ENCODE data around the gene HAPLN3. TPM values are rescaled to one million over a fixed set of nuclear protein-coding genes. Genes with fewer than 3 reads are reported as not detected.

HAPLN3 gene
- total and polyA plus RNA-seq, 4 donors, result 0.21 to 0.51 (median 0.34) TPM

- Histone ChIP-seq H3K27me3 (ENCODE audit: control insufficient read depth in 4 of 4, insufficient read depth in 4 of 4, low read length in 3 of 4) (no peaks in the 10 kb centered on the region), H3K4me3 (ENCODE audit: low read depth in 1 of 3, low read length in 3 of 3) (no peak overlapping the region), H3K27ac (ENCODE audit: low read depth in 1 of 2, low read length in 2 of 2) (no peak overlapping the region), H3K9ac (ENCODE audit: low read depth in 1 of 2, low read length in 2 of 2) (no peak overlapping the region), H3K4me1 (ENCODE audit: control insufficient read depth in 4 of 4, insufficient read depth in 4 of 4, low read length in 3 of 4) (peaks cover 3 to 16% (median 6%) of the 10 kb centered on the region in 4 donors), H3K9me3 (ENCODE audit: control insufficient read depth in 4 of 4, low read length in 3 of 4) (no peaks in the 10 kb centered on the region), H3K36me3 (ENCODE audit: control insufficient read depth in 4 of 4, insufficient read depth in 3 of 4, low read depth in 1 of 4, low read length in 3 of 4) (no peaks in the 10 kb centered on the region)
- TF ChIP-seq TAF1 (conservative IDR thresholded peaks at IDR 0.05), result no peak
- no peak for TF ChIP-seq FOXA1 (IDR thresholded peaks at IDR 0.05)
- TF ChIP-seq GABPA (IDR thresholded peaks at IDR 0.05 in 1 of 2, conservative IDR thresholded peaks at IDR 0.05 in 1 of 2), result no peak
- TF ChIP-seq, protein P1, sequence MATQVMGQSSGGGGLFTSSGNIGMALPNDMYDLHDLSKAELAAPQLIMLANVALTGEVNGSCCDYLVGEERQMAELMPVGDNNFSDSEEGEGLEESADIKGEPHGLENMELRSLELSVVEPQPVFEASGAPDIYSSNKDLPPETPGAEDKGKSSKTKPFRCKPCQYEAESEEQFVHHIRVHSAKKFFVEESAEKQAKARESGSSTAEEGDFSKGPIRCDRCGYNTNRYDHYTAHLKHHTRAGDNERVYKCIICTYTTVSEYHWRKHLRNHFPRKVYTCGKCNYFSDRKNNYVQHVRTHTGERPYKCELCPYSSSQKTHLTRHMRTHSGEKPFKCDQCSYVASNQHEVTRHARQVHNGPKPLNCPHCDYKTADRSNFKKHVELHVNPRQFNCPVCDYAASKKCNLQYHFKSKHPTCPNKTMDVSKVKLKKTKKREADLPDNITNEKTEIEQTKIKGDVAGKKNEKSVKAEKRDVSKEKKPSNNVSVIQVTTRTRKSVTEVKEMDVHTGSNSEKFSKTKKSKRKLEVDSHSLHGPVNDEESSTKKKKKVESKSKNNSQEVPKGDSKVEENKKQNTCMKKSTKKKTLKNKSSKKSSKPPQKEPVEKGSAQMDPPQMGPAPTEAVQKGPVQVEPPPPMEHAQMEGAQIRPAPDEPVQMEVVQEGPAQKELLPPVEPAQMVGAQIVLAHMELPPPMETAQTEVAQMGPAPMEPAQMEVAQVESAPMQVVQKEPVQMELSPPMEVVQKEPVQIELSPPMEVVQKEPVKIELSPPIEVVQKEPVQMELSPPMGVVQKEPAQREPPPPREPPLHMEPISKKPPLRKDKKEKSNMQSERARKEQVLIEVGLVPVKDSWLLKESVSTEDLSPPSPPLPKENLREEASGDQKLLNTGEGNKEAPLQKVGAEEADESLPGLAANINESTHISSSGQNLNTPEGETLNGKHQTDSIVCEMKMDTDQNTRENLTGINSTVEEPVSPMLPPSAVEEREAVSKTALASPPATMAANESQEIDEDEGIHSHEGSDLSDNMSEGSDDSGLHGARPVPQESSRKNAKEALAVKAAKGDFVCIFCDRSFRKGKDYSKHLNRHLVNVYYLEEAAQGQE (IDR thresholded peaks at IDR 0.05), result no peak
- TF ChIP-seq RXRA (IDR thresholded peaks at IDR 0.05), result no peak
- WGBS, result 93% methylated on average over 12 of the region's 12 CpGs
- DNase-seq (ENCODE audit: low spot score), result no peak
These were observed 14.8 kb upstream of the HAPLN3 start for GRCh38 chr15:88909956-88910831.

GRCh38 chr15:88908697-88909621 is 13.6 kb upstream of the HAPLN3 start:
- no peak for DNase-seq (ENCODE audit: low spot score)
- 95% methylated on average over 16 of the region's 16 CpGs for WGBS
- TF ChIP-seq, protein P2, sequence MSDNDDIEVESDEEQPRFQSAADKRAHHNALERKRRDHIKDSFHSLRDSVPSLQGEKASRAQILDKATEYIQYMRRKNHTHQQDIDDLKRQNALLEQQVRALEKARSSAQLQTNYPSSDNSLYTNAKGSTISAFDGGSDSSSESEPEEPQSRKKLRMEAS (IDR thresholded peaks at IDR 0.05), result no peak
- TF ChIP-seq YY1 (IDR thresholded peaks at IDR 0.05) (no peak), GABPA (IDR thresholded peaks at IDR 0.05 in 1 of 2, conservative IDR thresholded peaks at IDR 0.05 in 1 of 2) (no peak), SP1 (IDR thresholded peaks at IDR 0.05) (no peak), RXRA (IDR thresholded peaks at IDR 0.05) (no peak), ZBTB33 (IDR thresholded peaks at IDR 0.05) (no peak), CTCF (IDR thresholded peaks at IDR 0.05; ENCODE audit: low read depth, low read length, missing input control) (no peak)
- TF ChIP-seq, protein P3, sequence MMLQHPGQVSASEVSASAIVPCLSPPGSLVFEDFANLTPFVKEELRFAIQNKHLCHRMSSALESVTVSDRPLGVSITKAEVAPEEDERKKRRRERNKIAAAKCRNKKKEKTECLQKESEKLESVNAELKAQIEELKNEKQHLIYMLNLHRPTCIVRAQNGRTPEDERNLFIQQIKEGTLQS (IDR thresholded peaks at IDR 0.05), result no peak
- H3K9ac ChIP-seq (ENCODE audit: low read depth in 1 of 2, low read length in 2 of 2), result no peak overlapping the region
- peaks cover 3 to 16% (median 6%) of the 10 kb centered on the region in 4 donors for H3K4me1 ChIP-seq (ENCODE audit: control insufficient read depth in 4 of 4, insufficient read depth in 4 of 4, low read length in 3 of 4)
- H3K36me3 ChIP-seq (ENCODE audit: control insufficient read depth in 4 of 4, insufficient read depth in 3 of 4, low read depth in 1 of 4, low read length in 3 of 4), result no peaks in the 10 kb centered on the region
- no peaks in the 10 kb centered on the region for H3K9me3 ChIP-seq (ENCODE audit: control insufficient read depth in 4 of 4, low read length in 3 of 4)
- H3K4me3 ChIP-seq (ENCODE audit: low read depth in 1 of 3, low read length in 3 of 3), result no peak overlapping the region
- H3K27me3 ChIP-seq (ENCODE audit: control insufficient read depth in 4 of 4, insufficient read depth in 4 of 4, low read length in 3 of 4), result no peaks in the 10 kb centered on the region
- H3K27ac ChIP-seq (ENCODE audit: low read depth in 1 of 2, low read length in 2 of 2), result no peak overlapping the region

Measured in liver (tissue), 9 donors.